ENCODE measurements around the gene MYT1. TPM values are rescaled to one million over a fixed set of nuclear protein-coding genes. Genes with fewer than 3 reads are reported as not detected.

The MYT1 gene
- total RNA-seq, 4 donors from 2014 or later, result not detected

DNA sequence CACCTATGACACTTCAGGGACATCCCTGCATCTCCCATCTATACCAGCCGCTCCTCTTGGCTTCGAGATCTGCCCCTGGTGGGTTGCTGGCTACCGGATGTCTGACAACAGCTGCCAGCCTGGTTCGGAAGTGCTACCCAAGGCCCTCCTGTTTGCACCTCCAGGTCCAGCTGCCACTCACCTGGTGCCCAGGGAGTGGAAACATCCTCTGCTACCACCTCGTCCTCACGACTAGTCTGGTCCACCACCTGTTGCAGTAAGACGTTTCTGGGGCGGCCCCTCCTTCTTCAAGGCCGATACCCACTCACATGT, 83.0 kb downstream of the MYT1 start:
- H3K27me3 ChIP-seq, result peaks cover 0 to 17% of the 10 kb centered on the region in 2 donors
- WGBS, 2 donors, result 81 to 87% methylated on average over 9 of the region's 9 CpGs
- DNase-seq (ENCODE audit: low spot score in 2 of 2), result no peak
- no peaks in the 10 kb centered on the region for H3K36me3 ChIP-seq
- no peak overlapping the region for H3K4me3 ChIP-seq
- H3K9me3 ChIP-seq, result no peaks in the 10 kb centered on the region
- H3K27ac ChIP-seq, result no peak overlapping the region
- H3K4me1 ChIP-seq, result no peaks in the 10 kb centered on the region
- no peak for TF ChIP-seq POLR2A (IDR thresholded peaks at IDR 0.05)
- no peak for TF ChIP-seq EP300 (IDR thresholded peaks at IDR 0.05)
- TF ChIP-seq, protein P1, sequence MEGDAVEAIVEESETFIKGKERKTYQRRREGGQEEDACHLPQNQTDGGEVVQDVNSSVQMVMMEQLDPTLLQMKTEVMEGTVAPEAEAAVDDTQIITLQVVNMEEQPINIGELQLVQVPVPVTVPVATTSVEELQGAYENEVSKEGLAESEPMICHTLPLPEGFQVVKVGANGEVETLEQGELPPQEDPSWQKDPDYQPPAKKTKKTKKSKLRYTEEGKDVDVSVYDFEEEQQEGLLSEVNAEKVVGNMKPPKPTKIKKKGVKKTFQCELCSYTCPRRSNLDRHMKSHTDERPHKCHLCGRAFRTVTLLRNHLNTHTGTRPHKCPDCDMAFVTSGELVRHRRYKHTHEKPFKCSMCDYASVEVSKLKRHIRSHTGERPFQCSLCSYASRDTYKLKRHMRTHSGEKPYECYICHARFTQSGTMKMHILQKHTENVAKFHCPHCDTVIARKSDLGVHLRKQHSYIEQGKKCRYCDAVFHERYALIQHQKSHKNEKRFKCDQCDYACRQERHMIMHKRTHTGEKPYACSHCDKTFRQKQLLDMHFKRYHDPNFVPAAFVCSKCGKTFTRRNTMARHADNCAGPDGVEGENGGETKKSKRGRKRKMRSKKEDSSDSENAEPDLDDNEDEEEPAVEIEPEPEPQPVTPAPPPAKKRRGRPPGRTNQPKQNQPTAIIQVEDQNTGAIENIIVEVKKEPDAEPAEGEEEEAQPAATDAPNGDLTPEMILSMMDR (IDR thresholded peaks at IDR 0.05), result no peak

DNA sequence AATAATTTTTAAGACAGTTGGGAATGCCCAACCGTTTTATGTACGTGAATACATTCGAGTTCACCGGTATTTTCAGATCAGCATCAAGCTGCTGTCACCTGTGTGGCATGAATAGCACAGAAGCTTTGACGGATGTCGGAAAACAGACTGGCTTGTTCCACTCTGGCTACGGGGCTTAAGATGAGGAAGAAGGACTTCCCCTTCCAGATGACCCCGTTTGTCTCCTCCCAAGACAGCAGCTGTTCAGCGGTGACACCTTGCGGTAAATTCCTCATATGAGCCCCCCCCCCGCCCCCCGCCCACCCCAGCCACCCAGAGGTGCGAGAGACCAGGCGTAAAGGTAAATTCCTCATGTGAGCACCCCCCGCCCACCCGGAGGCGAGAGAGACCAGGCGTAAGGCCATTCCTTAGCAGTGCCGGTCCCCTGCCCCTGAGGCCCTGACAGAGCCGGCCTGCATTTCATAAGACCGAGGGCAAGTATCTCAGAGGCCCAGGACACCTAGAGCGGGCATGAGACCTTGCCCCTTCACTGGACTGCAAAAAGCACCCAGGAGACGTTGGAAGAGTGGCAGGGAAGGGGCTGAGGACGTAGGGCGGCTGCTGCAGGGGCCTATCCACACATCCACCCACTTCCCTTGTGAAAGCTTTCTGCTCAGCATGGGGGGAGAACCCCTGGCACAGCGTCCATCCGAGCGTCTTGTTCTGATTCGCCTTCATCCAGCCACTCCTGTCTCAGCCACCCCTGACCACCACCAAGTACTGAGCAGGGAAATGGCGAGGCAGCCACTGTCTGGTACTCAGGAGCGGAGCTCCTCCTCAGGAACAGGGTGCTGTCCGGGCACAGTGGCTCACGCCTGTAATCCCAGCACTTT, 84.0 kb downstream of the MYT1 start:
- no peak for DNase-seq (ENCODE audit: low spot score in 2 of 2)
- WGBS, 2 donors, result 65 to 74% methylated on average over 27 to 33 of the region's 33 CpGs
- Histone ChIP-seq H3K36me3 (no peaks in the 10 kb centered on the region), H3K4me1 (no peaks in the 10 kb centered on the region), H3K4me3 (no peak overlapping the region), H3K9me3 (no peaks in the 10 kb centered on the region), H3K27me3 (peaks cover 0 to 22% of the 10 kb centered on the region in 2 donors), H3K27ac (no peak overlapping the region)
- TF ChIP-seq POLR2A (IDR thresholded peaks at IDR 0.05) (no peak), EP300 (IDR thresholded peaks at IDR 0.05) (no peak)
- TF ChIP-seq, protein P1 (IDR thresholded peaks at IDR 0.05), result no peak

DNA sequence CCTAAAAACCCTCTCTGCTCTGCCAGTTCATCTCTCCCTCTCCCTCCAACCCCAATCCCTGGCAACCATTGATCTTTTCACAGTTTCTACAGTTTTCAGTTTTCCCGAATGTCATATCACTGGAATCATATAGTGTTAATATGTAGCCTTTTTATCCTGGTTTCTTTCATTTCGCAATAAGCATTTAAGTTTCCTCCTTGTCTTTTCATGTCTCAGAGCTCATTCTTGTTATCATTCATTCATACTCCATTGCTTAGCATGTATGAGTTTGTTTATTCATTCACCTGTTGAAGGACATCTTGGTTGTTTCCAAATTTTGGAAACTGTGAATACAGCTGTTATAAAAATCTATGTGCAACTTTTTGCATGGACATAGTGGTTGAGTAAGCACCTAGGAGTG, 85.8 kb downstream of the MYT1 start:
- peaks cover 0 to 4% (median under 1%) of the 10 kb centered on the region in 4 donors for H3K4me1 ChIP-seq
- no peak for TF ChIP-seq POLR2A (IDR thresholded peaks at IDR 0.05)
- no peak for TF ChIP-seq EP300 (IDR thresholded peaks at IDR 0.05)
- TF ChIP-seq, protein P1 (IDR thresholded peaks at IDR 0.05), result no peak
- H3K27ac ChIP-seq, result no peak overlapping the region
- H3K36me3 ChIP-seq, result no peaks in the 10 kb centered on the region
- no peak overlapping the region for H3K4me3 ChIP-seq
- no peaks in the 10 kb centered on the region for H3K9me3 ChIP-seq
- 91 to 92% methylated on average over 2 of the region's 2 CpGs for WGBS, 2 donors
- peaks cover 0 to 22% of the 10 kb centered on the region in 2 donors for H3K27me3 ChIP-seq
- no peak for DNase-seq (ENCODE audit: low spot score in 2 of 2)

DNA sequence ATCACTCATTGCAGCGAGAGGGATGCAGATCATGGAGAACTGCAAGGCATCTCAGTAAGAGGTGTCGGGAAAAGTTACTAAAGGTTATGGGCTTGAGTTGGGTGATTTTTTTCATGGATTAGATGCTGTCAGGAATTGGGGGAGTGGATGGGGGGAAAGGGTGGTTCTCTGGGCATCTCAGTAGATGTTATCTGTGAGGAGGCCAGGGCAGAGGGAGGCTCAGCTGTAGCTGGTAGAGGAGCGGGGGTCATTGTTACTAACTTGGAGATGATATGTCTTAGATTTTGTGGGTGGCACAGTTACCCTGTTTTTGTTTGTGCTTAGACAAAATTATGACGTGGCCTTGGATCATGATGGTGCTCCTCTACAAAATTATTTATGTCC, 88.7 kb downstream of the MYT1 start:
- H3K36me3 ChIP-seq, result no peaks in the 10 kb centered on the region
- H3K4me3 ChIP-seq, result no peak overlapping the region
- H3K27me3 ChIP-seq, result peaks cover 0 to 15% of the 10 kb centered on the region in 2 donors
- no peak for DNase-seq (ENCODE audit: low spot score in 2 of 2)
- no peak overlapping the region for H3K27ac ChIP-seq
- TF ChIP-seq, protein P1 (IDR thresholded peaks at IDR 0.05), result no peak
- no peak for TF ChIP-seq POLR2A (IDR thresholded peaks at IDR 0.05)
- no peak for TF ChIP-seq EP300 (IDR thresholded peaks at IDR 0.05)
- peaks cover 0 to 23% (median 18%) of the 10 kb centered on the region in 4 donors for H3K4me1 ChIP-seq
- no peaks in the 10 kb centered on the region for H3K9me3 ChIP-seq
- WGBS, 2 donors, result 94 to 95% methylated on average over 4 of the region's 4 CpGs

DNA sequence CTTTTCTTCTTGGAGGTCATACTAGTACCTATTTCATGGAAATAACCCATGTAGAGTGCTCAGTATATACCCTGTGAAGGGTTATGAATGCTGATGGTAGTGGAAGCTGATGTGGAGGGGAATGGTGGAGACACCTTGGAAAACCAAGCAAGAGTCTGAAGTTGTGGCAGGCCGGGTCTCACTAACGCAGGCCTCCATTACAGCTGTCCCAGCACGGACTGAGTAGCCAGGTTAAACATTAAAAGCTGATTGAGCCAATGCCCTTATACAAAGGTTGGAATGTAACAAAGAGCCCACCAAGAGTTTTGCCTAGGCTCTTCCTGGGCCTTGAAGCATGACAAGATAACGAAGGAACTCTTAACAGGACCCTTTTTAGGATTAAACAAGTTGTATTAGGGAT, 89.2 kb downstream of the MYT1 start:
- TF ChIP-seq, protein P1 (IDR thresholded peaks at IDR 0.05), result no peak
- TF ChIP-seq POLR2A (IDR thresholded peaks at IDR 0.05), result no peak
- Histone ChIP-seq H3K27ac (no peak overlapping the region), H3K27me3 (peaks cover 0 to 15% of the 10 kb centered on the region in 2 donors), H3K4me3 (no peak overlapping the region), H3K9me3 (no peaks in the 10 kb centered on the region), H3K36me3 (no peaks in the 10 kb centered on the region), H3K4me1 (peaks cover 0 to 27% (median 18%) of the 10 kb centered on the region in 4 donors)
- WGBS, 2 donors, result 77 to 80% methylated on average over 4 of the region's 4 CpGs
- no peak for DNase-seq (ENCODE audit: low spot score in 2 of 2)

Data from tibial nerve (tissue), 4 donors.